NK-92 treated with Interleukin-12 subunit alpha and Interleukin-12 subunit beta, amount 100 ng/mL, for 24 hours (cell line): ENCODE data around the gene ATRNL1.
"Not testable (repeated sequence)": the region's sequence is repeated elsewhere in the genome, so short reads cannot be mapped to it uniquely, and the experiment has no call there.

Source experiments
- DNase-seq: peaks from one replicate; lab custom pipeline; 2025; lab: John Stamatoyannopoulos, UW

The ATRNL1 gene

DNA sequence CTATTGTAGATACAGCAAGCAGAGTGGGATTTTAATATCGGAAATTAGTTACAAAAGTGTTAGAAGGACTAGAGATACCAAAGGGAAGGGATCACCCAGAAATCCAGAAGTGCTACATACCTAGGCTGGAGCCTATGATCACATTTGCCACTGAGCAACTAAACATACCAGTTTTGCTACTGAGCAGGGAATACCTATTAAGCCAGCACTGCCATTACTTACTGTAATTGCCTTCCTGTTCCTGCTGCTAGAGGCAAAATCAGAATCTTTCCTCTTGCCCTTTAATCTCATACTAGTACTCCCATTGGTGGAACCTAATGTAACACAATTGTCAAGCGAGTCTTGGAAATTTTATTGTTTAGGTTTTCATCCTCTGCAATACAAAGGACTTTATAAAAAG is 121.7 kb downstream of the ATRNL1 start:
- DNase-seq: no peak

DNA sequence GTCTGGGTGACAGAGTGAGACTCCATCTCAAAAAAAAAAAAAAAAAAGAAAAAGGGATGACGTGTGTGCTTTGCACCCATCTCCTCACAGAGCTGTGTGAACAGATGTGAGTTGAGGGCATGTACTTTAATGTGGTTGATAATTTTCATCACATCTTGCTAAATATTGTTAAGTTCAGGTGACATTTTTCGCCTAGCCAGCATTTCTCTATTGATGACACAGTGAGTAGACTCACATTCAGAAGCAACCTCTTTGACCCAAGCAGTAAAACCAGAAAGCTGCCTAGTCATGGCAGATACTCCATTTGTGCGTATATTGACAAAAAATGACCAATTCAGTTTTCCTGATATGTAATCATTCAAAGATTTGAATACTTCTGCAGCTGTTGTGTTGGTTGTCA is 126.0 kb downstream of the ATRNL1 start:
- DNase-seq: no peak

DNA sequence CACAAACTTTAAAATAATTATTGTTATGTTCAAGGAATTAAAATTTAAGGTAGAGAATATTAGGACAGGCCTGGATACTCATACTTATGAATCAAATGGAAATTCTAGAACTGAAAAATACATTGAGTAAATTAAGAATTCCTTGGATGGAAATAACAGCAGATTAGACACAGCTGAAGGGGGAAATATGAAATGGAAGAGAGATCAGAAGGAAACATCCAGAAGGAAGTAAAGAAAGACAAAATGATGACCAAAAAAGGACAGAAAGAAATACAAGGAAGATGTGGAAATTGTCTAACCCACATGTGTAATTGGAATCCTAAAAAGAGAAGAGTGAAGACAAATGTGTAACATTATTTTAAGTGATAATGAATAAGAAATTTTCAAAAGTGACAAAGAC is 128.9 kb downstream of the ATRNL1 start:
- no peak for DNase-seq

DNA sequence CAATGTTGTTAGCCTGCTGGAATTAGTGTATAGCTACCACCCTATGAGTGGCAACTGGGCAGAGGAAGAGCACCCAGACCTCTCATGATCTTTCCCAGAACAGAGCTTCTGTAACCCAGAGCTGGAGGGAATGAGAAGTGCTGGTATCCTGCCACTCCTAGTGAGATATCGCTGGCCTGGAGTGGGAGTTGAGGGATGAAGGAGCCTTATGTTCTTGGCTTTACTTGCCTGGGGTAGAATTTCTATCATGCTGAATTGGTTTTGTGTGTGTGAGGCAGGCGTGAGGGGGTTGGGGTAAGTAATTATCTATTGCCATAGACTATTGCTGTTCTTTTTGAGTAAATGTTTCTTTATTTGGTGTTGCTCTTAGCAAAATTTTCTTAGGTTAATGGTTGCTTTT is 146.6 kb downstream of the ATRNL1 start:
- no peak for DNase-seq

DNA sequence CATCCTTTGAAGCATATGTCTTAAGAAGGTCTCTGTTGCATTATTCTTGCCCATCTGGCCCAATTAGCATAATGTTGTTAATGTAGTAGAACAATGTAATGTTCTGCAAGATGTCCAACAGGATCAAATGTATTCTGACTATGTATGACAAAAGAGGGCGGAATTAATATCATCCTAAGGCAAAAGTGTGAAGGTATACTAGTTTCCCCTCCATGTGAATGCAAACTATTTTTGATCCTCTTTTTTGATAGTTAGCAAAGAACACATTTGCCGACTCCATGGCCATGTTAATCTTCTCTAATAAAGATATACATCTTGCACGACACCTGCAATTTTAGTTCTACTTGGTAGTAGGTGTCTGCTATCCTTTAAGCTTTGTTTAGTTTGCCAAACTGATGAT is 157.6 kb downstream of the ATRNL1 start:
- DNase-seq: no peak

DNA sequence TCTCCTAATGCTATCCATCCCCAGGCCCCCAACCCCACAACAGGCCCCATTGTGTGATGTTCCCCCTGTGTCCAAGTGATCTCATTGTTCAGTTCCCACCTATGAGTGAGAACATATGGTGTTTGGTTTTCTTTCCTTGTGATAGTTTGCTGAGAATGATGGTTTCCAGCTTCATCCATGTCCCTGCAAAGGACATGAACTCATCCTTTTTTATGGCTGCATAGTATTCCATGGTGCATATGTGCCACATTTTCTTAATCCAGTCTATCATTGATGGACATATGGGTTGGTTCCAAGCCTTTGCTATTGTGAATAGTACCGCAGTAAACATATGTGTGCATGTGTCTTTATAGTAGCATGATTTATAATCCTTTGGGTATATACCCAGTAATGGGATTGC is 160.6 kb downstream of the ATRNL1 start:
- not testable (repeated sequence) for DNase-seq

DNA sequence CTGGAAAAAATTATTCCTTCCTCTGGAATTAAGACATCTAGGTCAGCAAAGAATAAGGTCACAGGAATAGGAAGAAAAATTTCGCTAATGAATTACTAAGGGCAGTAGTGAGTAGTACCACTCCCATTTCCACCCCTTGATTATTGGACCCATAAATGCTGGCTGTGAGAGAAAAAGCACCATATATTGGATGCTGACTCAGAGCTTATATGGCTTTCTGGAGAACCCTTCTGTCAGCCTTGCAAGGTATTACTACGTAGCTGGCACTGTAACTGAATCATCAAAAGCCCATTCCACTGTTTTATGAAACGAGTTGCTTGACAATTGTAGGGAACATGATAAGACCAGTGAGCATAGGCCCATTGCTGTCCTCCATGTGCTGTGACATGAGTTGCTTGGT is 179.3 kb downstream of the ATRNL1 start:
- DNase-seq: no peak

DNA sequence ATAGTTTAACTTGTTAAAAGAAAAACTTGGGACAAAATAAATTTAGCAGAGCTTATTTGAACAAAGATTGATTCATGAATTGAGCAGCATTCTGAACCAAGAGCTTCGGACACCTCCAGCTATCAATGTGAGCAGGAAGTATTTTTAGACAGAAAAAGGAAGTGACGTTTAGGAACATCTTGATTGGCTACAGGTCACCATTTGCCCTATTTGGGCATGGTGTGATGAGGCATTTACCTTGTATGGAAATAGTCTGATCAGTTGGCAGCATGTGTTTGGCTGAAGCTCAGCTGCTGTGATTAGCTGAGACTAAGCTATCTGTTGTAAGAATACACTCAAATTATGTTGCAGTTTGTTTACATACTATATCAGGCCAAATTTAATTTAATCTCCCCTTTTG is 185.1 kb downstream of the ATRNL1 start:
- no peak for DNase-seq

DNA sequence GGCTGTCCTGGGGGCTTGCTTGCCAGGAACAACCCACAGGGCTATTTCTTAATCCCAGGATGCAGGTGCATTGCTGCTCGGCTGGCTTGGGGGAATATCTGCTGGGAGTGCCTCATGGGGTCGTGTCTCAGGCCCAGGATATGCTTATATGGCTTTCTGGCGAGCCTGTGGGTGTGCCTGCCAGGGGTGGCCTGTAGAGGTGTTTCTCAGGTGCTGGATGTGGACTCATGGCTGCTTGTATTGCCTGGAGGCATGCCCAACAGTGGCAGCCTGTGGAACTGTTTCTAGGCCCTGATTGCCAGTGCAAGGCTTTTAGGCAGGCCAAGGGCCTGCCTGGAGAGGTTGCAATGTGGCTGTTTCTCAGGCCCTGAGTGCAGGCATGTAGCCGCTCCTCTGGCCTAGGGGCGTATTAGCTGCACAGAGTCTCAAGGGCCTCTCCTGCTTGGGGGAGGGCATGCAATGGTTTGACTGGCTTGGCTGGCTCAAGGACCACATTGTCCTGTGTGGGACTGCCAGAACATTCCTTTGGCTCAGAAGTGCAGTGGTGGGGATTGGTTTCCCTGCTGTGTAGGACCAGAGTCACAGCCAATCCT is 202.1 kb downstream of the ATRNL1 start:
- DNase-seq: no peak

DNA sequence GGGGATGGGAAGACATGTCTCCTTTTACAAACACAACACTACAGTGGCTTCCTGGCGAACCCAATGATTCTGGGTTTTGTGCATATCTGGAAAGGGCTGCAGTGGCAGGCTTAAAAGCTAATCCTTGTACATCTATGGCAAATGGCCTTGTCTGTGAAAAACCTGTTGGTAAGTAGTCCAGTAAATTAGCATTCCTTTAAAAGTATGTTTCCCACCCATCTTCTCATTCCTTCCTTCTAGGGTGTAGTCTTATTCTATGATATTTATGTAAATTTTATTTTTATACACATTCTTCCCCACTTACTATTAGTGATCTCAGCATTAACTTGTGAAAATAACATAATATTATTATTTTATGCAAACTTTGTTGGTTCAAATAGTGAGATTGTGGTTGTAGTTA is 206.9 kb downstream of the ATRNL1 start:
- no peak for DNase-seq

DNA sequence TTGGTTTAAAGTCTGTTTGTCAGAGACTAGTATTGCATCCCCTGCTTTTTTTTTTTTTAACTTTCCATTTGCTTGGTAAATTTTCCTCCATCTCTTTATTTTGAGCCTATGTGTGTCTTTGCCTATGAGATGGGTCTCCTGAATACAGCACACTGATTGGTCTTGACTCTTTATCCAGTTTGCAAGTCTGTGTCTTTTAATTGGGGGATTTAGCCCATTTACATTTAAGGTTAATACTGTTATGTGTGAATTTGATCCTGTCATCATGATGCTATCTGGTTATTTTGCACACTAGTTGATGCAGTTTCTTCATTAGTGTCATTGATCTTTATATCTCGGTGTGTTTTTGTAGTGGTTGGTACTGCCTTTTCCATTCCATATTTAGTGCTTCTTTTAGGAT is 226.5 kb downstream of the ATRNL1 start:
- not testable (repeated sequence) for DNase-seq

DNA sequence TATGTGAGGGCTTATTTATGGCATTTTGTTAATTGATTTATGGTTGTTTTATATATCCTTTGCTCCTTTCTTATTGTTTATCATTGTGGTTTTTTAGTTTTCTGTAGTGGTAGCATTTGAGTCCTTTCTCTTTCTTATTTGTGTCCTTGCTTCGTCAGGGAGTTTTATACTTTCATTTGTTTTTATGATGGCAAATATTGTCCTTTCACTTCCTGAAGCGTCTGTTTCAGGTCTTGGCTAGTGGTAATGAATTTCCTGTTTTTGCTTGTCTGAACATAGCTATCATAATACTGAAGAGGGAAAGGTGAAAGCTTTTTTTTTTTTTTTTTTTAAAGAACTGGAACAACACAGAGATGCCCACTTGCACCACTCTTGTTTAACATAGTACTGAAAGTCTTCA is 228.2 kb downstream of the ATRNL1 start:
- DNase-seq: no peak

DNA sequence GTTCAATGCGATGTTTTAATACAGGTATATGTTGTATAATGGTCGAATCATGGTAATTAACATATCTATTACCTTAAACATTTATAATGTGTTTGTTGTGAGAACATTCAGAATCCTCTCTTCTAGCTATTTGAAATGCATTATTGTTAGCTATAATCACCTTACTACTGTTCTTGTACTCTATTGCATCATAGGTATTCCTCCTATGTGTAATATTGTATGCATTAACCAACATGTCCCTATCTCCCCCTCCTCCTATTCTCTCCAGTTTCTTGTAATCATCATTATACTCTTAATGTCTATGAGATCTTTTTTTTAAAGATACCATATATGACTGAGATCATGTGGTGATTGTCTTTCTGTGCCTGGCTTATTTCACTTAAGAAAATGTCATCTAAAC is 235.2 kb downstream of the ATRNL1 start:
- DNase-seq: no peak

DNA sequence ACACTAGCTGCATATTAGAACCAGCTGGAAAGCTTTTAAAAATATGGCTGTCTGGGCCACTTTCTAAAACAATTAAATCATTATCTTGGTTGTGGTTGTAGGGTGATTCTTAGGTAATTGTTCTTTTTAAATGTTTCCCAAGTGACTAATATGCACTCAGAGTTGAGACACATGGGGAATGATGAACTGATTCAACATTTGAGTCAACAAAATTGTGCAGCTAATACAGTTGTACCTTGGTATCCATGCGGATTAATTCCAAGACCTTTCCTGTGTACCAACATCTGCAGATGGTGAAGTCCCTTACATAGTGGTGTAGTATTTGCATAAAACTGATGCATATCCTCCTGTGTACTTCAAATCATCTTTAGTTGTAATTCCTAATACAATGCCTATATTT is 242.2 kb downstream of the ATRNL1 start:
- no peak for DNase-seq

DNA sequence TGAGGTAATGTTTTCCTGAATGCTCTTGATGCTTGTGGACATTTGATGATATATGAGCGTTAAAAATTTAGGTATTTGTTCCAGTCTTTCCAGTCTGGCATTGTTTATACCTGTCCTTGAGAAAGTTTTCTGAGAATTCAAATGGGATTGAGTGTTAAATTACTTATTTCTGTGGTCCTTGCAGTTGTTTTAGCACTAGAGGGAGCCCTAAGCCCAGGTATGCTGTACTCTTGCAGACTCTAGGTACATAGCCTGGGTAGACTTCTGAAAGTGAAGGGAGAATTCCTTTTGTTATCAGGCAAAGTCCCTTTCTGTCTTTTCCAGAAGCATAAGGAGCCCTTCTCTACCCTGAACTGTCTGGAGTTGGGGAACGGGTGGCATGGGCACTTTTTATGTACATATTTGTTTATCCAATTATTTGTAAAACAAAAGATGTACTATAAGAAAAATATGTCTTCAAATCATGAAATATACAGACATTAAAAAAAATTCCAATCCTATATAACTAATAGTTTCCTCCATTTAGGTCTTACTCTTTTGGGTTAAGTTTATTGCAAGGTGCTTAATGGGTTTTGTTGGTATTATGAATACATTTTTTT is 262.1 kb downstream of the ATRNL1 start:
- DNase-seq: no peak

DNA sequence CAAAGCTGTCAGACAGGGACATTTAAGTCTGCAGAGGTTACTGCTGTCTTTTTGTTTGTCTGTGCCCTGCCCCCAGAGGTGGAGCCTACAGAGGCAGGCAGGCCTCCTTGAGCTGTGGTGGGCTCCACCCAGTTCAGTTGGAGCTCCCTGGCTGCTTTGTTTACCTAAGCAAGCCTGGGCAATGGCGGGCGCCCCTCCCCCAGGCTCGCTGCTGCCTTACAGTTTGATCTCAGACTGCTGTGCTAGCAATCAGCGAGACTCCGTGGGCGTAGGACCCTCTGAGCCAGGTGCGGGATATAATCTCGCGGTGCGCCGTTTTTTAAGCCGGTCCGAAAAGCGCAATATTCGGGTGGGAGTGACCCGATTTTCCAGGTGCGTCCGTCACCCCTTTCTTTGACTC is 274.8 kb downstream of the ATRNL1 start:
- DNase-seq: not testable (repeated sequence)

DNA sequence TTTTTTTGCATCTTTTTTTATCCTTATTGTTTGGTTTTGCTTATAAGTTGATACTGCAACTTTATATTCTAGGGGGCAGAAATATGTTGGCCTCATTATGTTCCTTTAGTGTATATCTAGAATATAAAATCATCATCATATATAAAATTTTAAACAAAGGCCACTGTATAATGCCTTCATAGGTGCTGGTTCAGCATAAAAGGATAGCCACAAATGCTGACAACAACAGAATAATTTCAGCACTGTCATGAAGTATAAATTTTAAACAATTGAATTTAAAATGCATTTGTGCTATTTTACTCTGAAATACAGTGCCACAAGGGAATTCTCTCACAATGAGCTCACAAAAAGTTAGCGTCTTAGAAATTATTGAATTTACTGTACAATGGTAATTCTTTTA is 285.9 kb downstream of the ATRNL1 start:
- no peak for DNase-seq

DNA sequence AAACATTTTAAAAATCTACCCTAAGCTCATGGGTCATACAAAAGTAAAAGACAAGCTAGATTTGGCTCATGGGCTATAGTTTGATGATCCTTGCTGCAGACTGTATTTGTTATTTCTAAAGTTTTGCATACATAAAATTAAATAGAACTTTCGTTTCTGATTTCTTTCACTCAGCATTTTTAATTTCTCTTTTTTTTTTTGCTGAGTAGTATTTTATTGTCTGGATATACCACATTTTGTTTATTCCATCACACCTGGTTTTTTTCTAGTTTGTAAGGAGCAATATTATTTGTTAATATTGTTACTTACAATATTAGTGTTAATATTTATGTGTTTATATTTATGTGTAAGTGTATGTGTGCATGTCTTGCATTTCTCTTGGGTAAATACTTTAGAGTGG is 291.5 kb downstream of the ATRNL1 start:
- no peak for DNase-seq

DNA sequence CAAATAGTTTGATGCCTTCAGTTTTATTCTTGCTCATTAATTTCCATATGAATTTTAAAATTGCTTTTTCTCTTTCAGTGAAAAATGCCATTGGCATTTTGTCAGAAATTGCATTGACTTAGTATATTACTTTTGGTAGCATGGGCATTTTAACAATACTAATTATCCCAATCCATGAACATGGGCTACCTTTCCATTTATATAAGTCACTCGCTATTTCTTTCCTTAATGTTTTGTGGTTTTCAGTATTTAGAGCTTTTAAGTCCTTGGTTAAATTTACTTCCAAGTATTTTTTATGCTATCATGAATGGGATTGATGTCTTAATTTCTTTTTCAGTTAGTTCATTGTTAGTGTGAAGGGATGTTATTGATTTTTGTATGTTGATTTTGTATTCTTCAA is 297.4 kb downstream of the ATRNL1 start:
- DNase-seq: no peak

DNA sequence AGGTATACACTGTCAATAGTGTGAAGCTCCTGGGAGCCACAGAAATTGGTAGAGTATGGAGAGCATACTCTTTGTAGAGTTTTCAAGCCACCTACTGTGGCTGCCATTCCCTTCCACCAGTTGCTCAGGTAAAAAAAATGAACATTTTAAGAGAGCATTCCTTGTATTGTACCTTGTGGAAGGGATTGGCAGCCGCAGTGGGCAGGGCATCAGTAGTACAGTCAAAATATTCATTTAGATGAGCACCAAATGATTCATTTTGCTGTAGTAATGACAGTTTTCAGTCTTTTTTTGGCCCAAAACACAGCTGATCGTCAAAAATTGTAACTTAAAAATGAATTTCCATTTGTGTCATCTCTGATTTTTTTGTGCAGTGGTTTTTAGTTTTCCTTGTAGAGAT is 304.9 kb downstream of the ATRNL1 start:
- no peak for DNase-seq

DNA sequence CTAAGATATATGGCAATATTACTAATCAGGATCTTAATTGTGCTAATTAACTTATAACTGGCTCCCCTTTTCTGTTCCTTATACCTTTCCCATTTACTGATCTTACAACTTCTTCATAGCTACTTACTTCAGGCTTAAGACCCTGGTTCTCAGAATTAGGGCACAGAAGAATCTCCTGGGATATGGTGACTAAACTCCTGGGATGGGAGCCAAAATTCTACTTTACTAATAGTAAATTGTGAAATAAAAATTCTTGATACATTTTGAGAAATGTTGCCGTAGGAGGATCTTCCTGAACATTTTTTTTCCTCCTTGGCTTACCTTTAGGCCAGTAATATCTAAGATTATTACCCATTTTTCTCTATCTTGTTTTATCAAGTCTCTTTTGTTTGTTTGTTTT is 309.5 kb downstream of the ATRNL1 start:
- DNase-seq: no peak

DNA sequence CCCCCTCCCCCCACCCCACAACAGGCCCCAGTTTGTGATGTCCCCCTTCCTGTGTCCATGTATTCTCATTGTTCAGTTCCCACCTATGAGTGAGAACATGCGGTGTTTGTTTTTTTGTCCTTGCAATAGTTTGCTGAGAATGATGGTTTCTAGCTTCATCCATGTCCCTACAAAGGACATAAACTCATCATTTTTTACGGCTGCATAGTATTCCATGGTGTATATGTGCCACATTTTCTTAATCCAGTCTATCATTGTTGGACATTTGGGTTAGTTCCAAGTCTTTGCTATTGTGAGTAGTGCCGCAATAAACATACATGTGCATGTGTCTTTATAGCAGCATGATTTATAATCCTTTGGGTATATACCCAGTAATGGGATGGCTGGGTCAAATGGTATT is 312.7 kb downstream of the ATRNL1 start:
- not testable (repeated sequence) for DNase-seq

DNA sequence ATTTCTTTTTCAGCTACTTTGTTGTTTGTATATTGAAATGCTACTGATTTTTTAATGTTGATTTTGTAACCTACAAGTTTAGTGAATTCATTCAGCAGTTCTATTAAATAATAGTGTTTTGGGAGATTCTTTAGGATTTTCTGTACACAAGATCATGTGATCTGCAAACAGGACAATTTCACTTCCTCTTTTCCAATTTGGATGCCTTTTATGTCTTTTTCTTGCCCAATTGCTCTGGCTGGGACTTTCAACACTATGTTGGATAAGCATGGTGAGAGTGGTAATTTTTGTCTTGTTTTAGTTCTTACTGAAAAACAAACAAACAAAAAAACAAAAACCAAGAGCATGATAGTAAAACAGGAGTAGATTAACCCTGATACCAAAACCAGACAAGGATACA is 316.2 kb downstream of the ATRNL1 start:
- no peak for DNase-seq

DNA sequence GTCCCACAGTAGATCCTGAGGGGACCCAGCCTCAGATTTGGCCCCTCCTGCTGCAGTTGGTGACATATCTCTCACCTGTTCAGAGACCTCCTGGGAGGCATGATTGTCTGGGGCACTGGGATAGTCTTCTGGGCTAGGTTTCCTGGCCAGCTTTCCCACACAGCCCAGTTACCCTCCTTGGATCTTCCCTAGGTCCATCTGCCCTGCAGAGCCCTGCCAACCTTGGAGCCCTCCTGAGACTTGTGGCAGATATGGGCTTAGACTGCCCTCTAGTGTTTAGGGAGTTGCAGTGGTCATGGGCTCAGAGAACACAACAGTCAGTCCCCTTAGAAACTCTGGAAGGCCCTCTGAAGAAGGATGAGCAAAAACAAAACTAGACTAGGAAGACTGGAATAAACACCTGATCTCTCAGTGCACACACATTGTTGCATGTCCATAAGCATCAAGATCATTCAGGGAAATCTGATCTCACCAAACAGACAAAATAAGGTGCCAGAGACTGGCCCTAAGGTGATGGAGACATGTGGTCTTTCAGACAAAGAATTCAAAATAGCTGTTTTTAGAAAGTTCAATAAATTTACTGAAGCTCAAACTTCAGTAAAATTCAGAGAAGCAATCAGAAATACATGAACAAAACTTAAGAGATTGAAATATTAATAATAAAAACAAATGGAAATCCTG is 324.6 kb downstream of the ATRNL1 start:
- DNase-seq: no peak
